Mucosa of rectum (tissue), 2 donors: Measurements from ENCODE around the gene ZNF155.

ENCODE experiments used
- H3K27ac ChIP-seq, 2 donors: one replicate each; pipeline ENCODE4 v1.7.0; 2013; ENCODE audit warnings: inconsistent platforms in 2 of 2, low read depth in 2 of 2, low read length in 2 of 2
- H3K27me3 ChIP-seq, 2 donors: one replicate each; pipeline ENCODE4 v1.7.0; 2013; ENCODE audit warnings: low read length in 2 of 2; ENCODE audit not compliant: control insufficient read depth in 2 of 2, insufficient read depth in 2 of 2
- H3K36me3 ChIP-seq, 2 donors: one replicate each; pipeline ENCODE4 v1.7.0; 2013; ENCODE audit warnings: low read length in 2 of 2; ENCODE audit not compliant: control insufficient read depth in 2 of 2, insufficient read depth in 2 of 2
- H3K4me1 ChIP-seq, 2 donors: one replicate each; pipeline ENCODE4 v1.7.0; 2013; ENCODE audit warnings: low read length in 2 of 2, mild to moderate bottlenecking in 1 of 2; ENCODE audit not compliant: control insufficient read depth in 2 of 2, insufficient read depth in 2 of 2
- H3K4me3 ChIP-seq, 2 donors: one replicate each; pipeline ENCODE4 v1.7.0; 2013; ENCODE audit warnings: low read length in 2 of 2
- H3K9ac ChIP-seq, 2 donors: one replicate each; pipeline ENCODE4 v1.7.0; 2013; ENCODE audit warnings: low read length in 2 of 2, low read depth in 1 of 2, mild to moderate bottlenecking in 1 of 2
- H3K9me3 ChIP-seq, 2 donors: one replicate each; pipeline ENCODE4 v1.7.0; 2013; ENCODE audit warnings: low read length in 2 of 2; ENCODE audit not compliant: control insufficient read depth in 2 of 2
- donor health status: healthy.
- donor health status: Normal muscosa, but diverticular disease.

The ZNF155 gene

GRCh38 chr19:44042147-44042546 is 58.2 kb downstream of the ZNF155 start:
- H3K4me3 ChIP-seq = no peak overlapping the region
- no peaks in the 10 kb centered on the region for H3K4me1 ChIP-seq
- no peaks in the 10 kb centered on the region for H3K36me3 ChIP-seq
- H3K9me3 ChIP-seq = peaks cover 0 to 10% of the 10 kb centered on the region in 2 donors
- H3K27me3 ChIP-seq = no peaks in the 10 kb centered on the region
- H3K9ac ChIP-seq = no peak overlapping the region
- no peak overlapping the region for H3K27ac ChIP-seq
